K562 (cell line): ENCODE measurements around the gene SLC25A44. TPM values are rescaled to one million over a fixed set of nuclear protein-coding genes. Genes with fewer than 3 reads are reported as not detected.
A peak's percentile ranks its signal among the peaks of the same experiment; 100 is the strongest.

ENCODE experiments used
- ATAC-seq: fragments of 200-7000 bp; cut with Tn5 transposase; 3 replicates; pipeline ENCODE4 v1.9.1; 2020; ENCODE audit warnings: moderate library complexity
- BruUV-seq: library from RNA; stranded (reverse); fragments of 400-500 nt; replicated peaks from 2 replicates; lab custom pipeline; 2021; lab: Mats Ljungman, UMichigan
- CTCF ChIA-PET: fragments of 300-600 bp; formaldehyde crosslinking; extraction: SDS; loops from one replicate; lab custom pipeline; 2021; ENCODE audit warnings: low intra/inter-chr PET ratio; lab: Yijun Ruan, JAX
- POLR2A ChIA-PET: fragments of 300-600, 350-650 bp; sonication (Branson Sonifier 250); formaldehyde crosslinking; extraction: SDS; loops from one replicate; lab custom pipeline; 2021; ENCODE audit warnings: antibody characterized with exemption, inconsistent platforms; lab: Yijun Ruan, JAX
- DNase-seq, 4 experiments: peaks; one replicate each; pipeline versions ENCODE4 v3.0.0 to v3.0.0-alpha.2; 2011 to 2018; ENCODE audit warnings: low spot score in 3 of 4, mixed read lengths in 3 of 4; ENCODE audit errors: extremely low read depth in 1 of 4
- FAIRE-seq: peaks from 2 replicates; lab custom pipeline; 2011; peaks lifted over from hg19 to GRCh38; lab: Jason Lieb, UNC
- H2AFZ ChIP-seq: 2 replicates; pipeline ENCODE4 v1.6.0; 2011; ENCODE audit warnings: low read depth, low read length, control low read depth, inconsistent platforms
- H3K27ac ChIP-seq: fragments of 200-600 bp; 3 replicates; pipeline ENCODE4 v1.8.0; 2011; ENCODE audit warnings: low read depth, mild to moderate bottlenecking, control low read depth, inconsistent platforms, low read length, moderate library complexity, mixed read lengths; ENCODE audit errors: extremely low read depth
- H3K27me3 ChIP-seq, 2 experiments: fragments of 300-600 bp in 1 of 2; 2 replicates in 1 of 2; 3 replicates in 1 of 2; pipeline versions ENCODE4 v1.6.0 to v1.8.0; 2011; ENCODE audit warnings: inconsistent platforms in 2 of 2, low read length in 2 of 2, mild to moderate bottlenecking in 1 of 2, mixed read lengths in 1 of 2, moderate library complexity in 1 of 2; ENCODE audit not compliant: control insufficient read depth in 2 of 2, insufficient read depth in 2 of 2
- H3K36me3 ChIP-seq: fragments of 300-600 bp; 3 replicates; pipeline ENCODE4 v1.8.0; 2011; ENCODE audit warnings: mild to moderate bottlenecking, low read length, inconsistent platforms; ENCODE audit not compliant: control insufficient read depth, insufficient read depth
- H3K4me1 ChIP-seq, 2 experiments: fragments of 200-600 bp in 1 of 2; replicated peaks in 1 of 2; 2 replicates in 1 of 2; 3 replicates in 1 of 2; pipeline versions ENCODE4 v1.5.1 to v1.8.0; 2011; ENCODE audit warnings: inconsistent platforms in 2 of 2, low read length in 2 of 2, mild to moderate bottlenecking in 1 of 2, mixed read lengths in 1 of 2, moderate library complexity in 1 of 2; ENCODE audit not compliant: control insufficient read depth in 2 of 2, insufficient read depth in 2 of 2
- H3K4me2 ChIP-seq: 2 replicates; pipeline ENCODE4 v1.6.1; 2011; ENCODE audit warnings: low read length, control low read depth, inconsistent platforms, mixed read lengths; ENCODE audit not compliant: insufficient read depth
- H3K4me3 ChIP-seq: fragments of 200-600 bp; sonication (generic), shearing (Covaris generic); 2 replicates; pipeline ENCODE4 v1.5.1; 2016; ENCODE audit warnings: control low read depth, inconsistent platforms
- H3K79me2 ChIP-seq: fragments of 200-600 bp; 3 replicates; pipeline ENCODE4 v1.8.0; 2011; ENCODE audit warnings: low read length, inconsistent platforms; ENCODE audit not compliant: control insufficient read depth, insufficient read depth
- H3K9ac ChIP-seq, 2 experiments: 2 replicates each; pipeline versions ENCODE4 v1.6.0 to v1.6.1; 2011; ENCODE audit warnings: low read depth in 2 of 2, low read length in 2 of 2, control low read depth in 1 of 2, inconsistent platforms in 1 of 2, mild to moderate bottlenecking in 1 of 2, mixed read lengths in 1 of 2; ENCODE audit not compliant: insufficient read depth in 1 of 2
- H3K9me1 ChIP-seq: one replicate; pipeline ENCODE4 v1.6.0; 2011; ENCODE audit warnings: inconsistent platforms, mild to moderate bottlenecking, low read length, moderate library complexity; ENCODE audit not compliant: control insufficient read depth, insufficient read depth
- H3K9me3 ChIP-seq: replicated peaks from 2 replicates; pipeline ENCODE4 v1.5.1; 2011; ENCODE audit warnings: low read depth, low read length, inconsistent platforms; ENCODE audit not compliant: control insufficient read depth, insufficient read depth
- H4K20me1 ChIP-seq: replicated peaks from 2 replicates; pipeline ENCODE4 v1.6.1; 2011; ENCODE audit warnings: low read length, inconsistent platforms, mixed read lengths; ENCODE audit not compliant: control insufficient read depth, insufficient read depth
- CEBPG ChIP-seq, 3 experiments: fragments of 200-800 bp in 1 of 3; sonication (Bioruptor generic) in 1 of 3; sonication (generic) in 1 of 3; formaldehyde crosslinking in 1 of 3; IDR thresholded peaks in 2 of 3; conservative IDR thresholded peaks in 1 of 3; 2 replicates each; pipeline versions ENCODE4 v1.6.1 to v1.8.0; 2016 to 2022; ENCODE audit warnings: missing compliant biosample characterization in 2 of 3, missing genetic modification characterization in 2 of 3, mild to moderate bottlenecking in 1 of 3, missing genetic modification reagents in 1 of 3
- JUND ChIP-seq, 2 experiments: IDR thresholded peaks; 2 replicates in 1 of 2; 3 replicates in 1 of 2; pipeline ENCODE4 v1.6.1; 2011; ENCODE audit warnings: borderline replicate concordance in 2 of 2, low read depth in 2 of 2, low read length in 2 of 2, improper control_type of control experiment in 1 of 2, missing biosample characterization in 1 of 2, missing genetic modification characterization in 1 of 2, missing genetic modification reagents in 1 of 2
- KLF6 ChIP-seq: fragments of 250-450 bp; sonication (Bioruptor Pico); IDR thresholded peaks from 2 replicates; pipeline ENCODE4 v1.4.0; 2020; ENCODE audit warnings: mild to moderate bottlenecking, moderate library complexity, borderline replicate concordance
- MAFF ChIP-seq: IDR thresholded peaks from 2 replicates; pipeline ENCODE4 v1.6.1; 2012; ENCODE audit warnings: low read length, improper control_type of control experiment
- MEIS2 ChIP-seq: fragments of 450-650 bp; IDR thresholded peaks from 2 replicates; pipeline ENCODE4 v1.6.1; 2014; ENCODE audit warnings: mild to moderate bottlenecking; ENCODE audit not compliant: partially characterized antibody
- NUFIP1 ChIP-seq: fragments of 450-650 bp; IDR thresholded peaks from 2 replicates; pipeline ENCODE4 v1.6.1; 2018; ENCODE audit not compliant: partially characterized antibody
- SMAD1 ChIP-seq: fragments of 150-350 bp; IDR thresholded peaks from 2 replicates; pipeline ENCODE4 v1.6.1; 2014; ENCODE audit warnings: low read length, low read depth; ENCODE audit not compliant: partially characterized antibody
- SNIP1 ChIP-seq: fragments of 450-650 bp; IDR thresholded peaks from 2 replicates; pipeline ENCODE4 v1.7.1; 2017; ENCODE audit warnings: low read depth, mild to moderate bottlenecking
- STAT6 ChIP-seq: sonication (generic); formaldehyde crosslinking; IDR thresholded peaks from 2 replicates; pipeline ENCODE4 v1.8.1; 2023; ENCODE audit warnings: mild to moderate bottlenecking, missing genetic modification reagents
- TAL1 ChIP-seq: fragments of 450-650 bp; IDR thresholded peaks from 2 replicates; pipeline ENCODE4 v1.6.1; 2016; ENCODE audit warnings: mild to moderate bottlenecking
- ZBTB49 ChIP-seq: sonication (generic); formaldehyde crosslinking; IDR thresholded peaks from 2 replicates; pipeline ENCODE4 v1.8.0; 2022; ENCODE audit warnings: missing genetic modification reagents, mild to moderate bottlenecking, borderline replicate concordance
- ZNF146 ChIP-seq: IDR thresholded peaks from one replicate; pipeline ENCODE4 v1.6.1; 2018; ENCODE audit warnings: missing compliant biosample characterization; ENCODE audit not compliant: unreplicated experiment
- ZNF217 ChIP-seq: sonication (generic); formaldehyde crosslinking; IDR thresholded peaks from 2 replicates; pipeline ENCODE4 v1.8.0; 2022; ENCODE audit warnings: mild to moderate bottlenecking, missing genetic modification reagents
- ZNF324 ChIP-seq: fragments of 250-450 bp; sonication (Bioruptor Pico); IDR thresholded peaks from 2 replicates; pipeline ENCODE4 v1.4.0; 2020; ENCODE audit warnings: mild to moderate bottlenecking
- WGBS: fragments of 100-300 bp; shearing (Covaris generic); methylation state at CpG from one replicate; pipeline ENCODE4 v1.1.6; 2016; ENCODE audit warnings: low coverage, mixed read lengths; ENCODE audit not compliant: insufficient coverage; ENCODE audit errors: missing lambda C conversion rate; 5-methylcytosine and 5-hydroxymethylcytosine counted together
- in situ Hi-C: fragments of 300-500 bp; cut with MboI; formaldehyde crosslinking; loops from 4 replicates; pipeline ENCODE4 v1.15.0; 2018; ENCODE audit warnings: inconsistent platforms, mixed read lengths
- intact Hi-C: fragments of 100-400 bp; cut with micrococcal nuclease; formaldehyde crosslinking; loops from 2 replicates; pipeline ENCODE4 v1.14.2; 2022
- polyA plus RNA-seq, 8 experiments: library from polyadenylated mRNA; depleted of rRNA in 4 of 8; stranded (reverse) in 5 of 8; unstranded in 3 of 8; fragments of >200 nt; fragmentation: Nextera tagmentation in 2 of 8; fragmentation: Illumina TruSeq in 1 of 8; extraction: Ambion mirVana in 2 of 8; extraction: Trizol in 1 of 8; gene quantifications; 2 replicates each; pipeline versions ENCODE4 v1.2.1 to v1.2.3, GENCODE V29; 2011 to 2014; ENCODE audit warnings: inconsistent platforms in 1 of 8, missing spikeins in 1 of 8
- total RNA-seq, 7 experiments: library from RNA; depleted of rRNA in 6 of 7; stranded (reverse); fragments of >200 nt in 6 of 7; fragmentation: Illumina TruSeq in 2 of 7; extraction: Trizol in 2 of 7; gene quantifications; 2 replicates each; pipeline versions ENCODE4 v1.2.1 to v1.2.3, GENCODE V29; 2011 to 2021; ENCODE audit warnings: low replicate concordance in 1 of 7

The SLC25A44 gene
- total and polyA plus RNA-seq, 9 of the 15 experiments (the other 6 are each of a cell fraction or from before 2014, with no cell fraction given): 4.4 to 22.8 (median 12.5) TPM

GRCh38 chr1:156191292-156191964 lies 2.5 kb upstream of the SLC25A44 start (continued):
- TF ChIP-seq CEBPG (CRISPR knock-in tag; IDR thresholded peaks at IDR 0.05): no peak
- peak; percentile 52 to 58 for TF ChIP-seq CEBPG (tag; conservative IDR thresholded peaks at IDR 0.05 in 1 of 2, IDR thresholded peaks at IDR 0.05 in 1 of 2)
- TF ChIP-seq MAFF: peak; percentile 93
- no peak for TF ChIP-seq ZNF217 (CRISPR knock-in tag)
- TF ChIP-seq ZNF146: peak; percentile 65
- TF ChIP-seq SNIP1: no peak

GRCh38 chr1:156193208-156193487 lies 756 bp upstream of the SLC25A44 start:
- intact Hi-C loops: loop anchor here (2.0 to 5.0 kb wide), 2 partner anchors 20 to 46 kb away; partner anchors contain the start of gene PMF1
- ChIA-PET POLR2A (interaction anchor here (0.7 to 2.7 kb wide), 7 partner anchors 13 to 115 kb away, joined by 3 to 23 read pairs (median 5); partner anchors contain the start of gene PMF1), CTCF (no interaction called here)
- Histone ChIP-seq H3K36me3 (peaks cover 19% of the 10 kb centered on the region), H2AFZ (peak overlapping the region; percentile 46), H3K79me2 (peaks cover 43% of the 10 kb centered on the region), H3K4me1 (peaks cover 6 to 12% of the 10 kb centered on the region in 2 experiments), H3K27me3 (no peaks in the 10 kb centered on the region), H3K9me1 (no peaks in the 10 kb centered on the region), H3K4me2 (peak overlapping the region; percentile 86), H3K9ac (peak overlapping the region; percentile 82 to 93), H3K4me3 (peak overlapping the region; percentile 71), H3K27ac (peak overlapping the region; percentile 82), H4K20me1 (no peaks in the 10 kb centered on the region), H3K9me3 (peaks cover 5% of the 10 kb centered on the region)
- in situ Hi-C loops: no loop called here
- DNase-seq (peak in 1 of 4 experiments; percentile 28), ATAC-seq (peak; percentile 39), FAIRE-seq (no peak)
- TSS peak; percentile 91 for BruUV-seq
- 8% methylated on average over 7 of the region's 7 CpGs for WGBS
- TF ChIP-seq NUFIP1 (no peak), ZBTB49 (0 out of 2 replicates have a peak, but pooled peaks have one; percentile 41), SMAD1 (no peak), ZNF324 (no peak), TAL1 (no peak), MEIS2 (no peak), STAT6 (CRISPR knock-in tag) (no peak), KLF6 (CRISPR knock-in tag) (no peak), JUND (IDR thresholded peaks at IDR 0.05; ENCODE audit: borderline replicate concordance, low read depth, low read length) (no peak), JUND (tag; IDR thresholded peaks at IDR 0.05; ENCODE audit: borderline replicate concordance, low read depth, low read length) (no peak)
